SK-N-SH (cell line): ENCODE data around the gene DGCR2. TPM values are rescaled to one million over a fixed set of nuclear protein-coding genes. Genes with fewer than 3 reads are reported as not detected.

Source experiments
- CTCF ChIA-PET: fragments of 300-600, 350-600 bp; formaldehyde crosslinking; extraction: SDS; loops from one replicate; lab custom pipeline; 2021; lab: Yijun Ruan, JAX
- POLR2A ChIA-PET: fragments of 350-600 bp; sonication (Branson Sonifier 250); formaldehyde crosslinking; extraction: SDS; loops from one replicate; lab custom pipeline; 2020; ENCODE audit warnings: antibody characterized with exemption, inconsistent platforms; lab: Yijun Ruan, JAX
- DNase-seq: peaks from one replicate; pipeline ENCODE4 v3.0.0; 2012
- H2AFZ ChIP-seq: fragments of 200-600 bp; sonication (generic); 2 replicates; pipeline ENCODE4 v1.8.1; 2016; ENCODE audit warnings: antibody characterized with exemption, mild to moderate bottlenecking, low read depth
- H3F3A ChIP-seq: fragments of 200-600 bp; sonication (generic); replicated peaks from 2 replicates; pipeline ENCODE3; 2016; ENCODE audit warnings: antibody characterized with exemption, mild to moderate bottlenecking; ENCODE audit not compliant: insufficient read depth
- H3K27ac ChIP-seq, 2 experiments: fragments of 200-500 bp in 1 of 2; fragments of 200-600 bp in 1 of 2; sonication (Bioruptor generic) in 1 of 2; sonication (generic), shearing (Covaris generic) in 1 of 2; 2 replicates each; pipeline versions ENCODE4 v1.5.1 to v1.6.1; 2014 to 2016; ENCODE audit warnings: low read depth in 2 of 2, inconsistent platforms in 1 of 2, low read length in 1 of 2, mild to moderate bottlenecking in 1 of 2, mixed read lengths in 1 of 2
- H3K27me3 ChIP-seq: fragments of 200-600 bp; sonication (generic), shearing (Covaris generic); 2 replicates; pipeline ENCODE4 v1.6.1; 2016; ENCODE audit warnings: mixed run types; ENCODE audit not compliant: insufficient read depth
- H3K36me3 ChIP-seq, 2 experiments: fragments of 200-500 bp in 1 of 2; fragments of 200-600 bp in 1 of 2; sonication (Bioruptor generic) in 1 of 2; sonication (generic) in 1 of 2; replicated peaks in 1 of 2; 2 replicates each; pipeline versions ENCODE3 to v1.5.1; 2014 to 2016; ENCODE audit warnings: low read length in 1 of 2, mild to moderate bottlenecking in 1 of 2; ENCODE audit not compliant: insufficient read depth in 2 of 2, control insufficient read depth in 1 of 2
- H3K4me1 ChIP-seq, 2 experiments: fragments of 200-500 bp in 1 of 2; fragments of 200-600 bp in 1 of 2; sonication (Bioruptor generic) in 1 of 2; sonication (generic), shearing (Covaris generic) in 1 of 2; 2 replicates each; pipeline versions ENCODE4 v1.5.1 to v1.6.1; 2014 to 2016; ENCODE audit warnings: low read depth in 1 of 2, low read length in 1 of 2, mixed run types in 1 of 2; ENCODE audit not compliant: insufficient read depth in 2 of 2, control insufficient read depth in 1 of 2
- H3K4me2 ChIP-seq: fragments of 200-600 bp; sonication (generic), shearing (Covaris generic); 2 replicates; pipeline ENCODE4 v1.6.1; 2017; ENCODE audit warnings: mixed run types
- H3K4me3 ChIP-seq, 2 experiments: fragments of 200-500 bp in 1 of 2; fragments of 200-600 bp in 1 of 2; sonication (Bioruptor generic) in 1 of 2; sonication (generic), shearing (Covaris generic) in 1 of 2; 2 replicates each; pipeline versions ENCODE4 v1.5.1 to v1.8.1; 2014 to 2016; ENCODE audit warnings: low read depth in 2 of 2, inconsistent platforms in 1 of 2, low read length in 1 of 2, mild to moderate bottlenecking in 1 of 2, mixed read lengths in 1 of 2, moderate library complexity in 1 of 2
- H3K79me2 ChIP-seq: fragments of 200-600 bp; sonication (generic); 2 replicates; pipeline ENCODE4 v1.8.1; 2017; ENCODE audit warnings: mild to moderate bottlenecking; ENCODE audit not compliant: insufficient read depth
- H3K9ac ChIP-seq: fragments of 200-600 bp; sonication (generic); 2 replicates; pipeline ENCODE4 v1.6.1; 2017; ENCODE audit warnings: mixed run types
- H3K9me2 ChIP-seq: fragments of 200-600 bp; sonication (generic); 2 replicates; pipeline ENCODE4 v1.6.1; 2017; ENCODE audit warnings: mixed run types
- H3K9me3 ChIP-seq: fragments of 200-600 bp; sonication (generic); 2 replicates; pipeline ENCODE4 v1.6.1; 2017; ENCODE audit warnings: mixed run types, mild to moderate bottlenecking, moderate library complexity
- H4K20me1 ChIP-seq: fragments of 200-600 bp; sonication (generic); 2 replicates; pipeline ENCODE4 v1.6.1; 2017; ENCODE audit warnings: mild to moderate bottlenecking, mixed run types; ENCODE audit not compliant: insufficient read depth
- FOSL2 ChIP-seq: IDR thresholded peaks from 2 replicates; pipeline ENCODE4 v1.4.0; 2012; ENCODE audit warnings: low read depth, mild to moderate bottlenecking, moderate library complexity, borderline replicate concordance
- MXI1 ChIP-seq: IDR thresholded peaks from 2 replicates; pipeline ENCODE4 v1.6.1; 2012; ENCODE audit warnings: mild to moderate bottlenecking, low read depth, low read length, improper control_type of control experiment
- REST ChIP-seq: IDR thresholded peaks from 2 replicates; pipeline ENCODE4 v1.6.1; 2012; ENCODE audit warnings: mild to moderate bottlenecking, low read depth, low read length, moderate library complexity
- RXRA ChIP-seq: IDR thresholded peaks from 2 replicates; pipeline ENCODE4 v1.4.0; 2012; ENCODE audit warnings: low read depth, mild to moderate bottlenecking, borderline replicate concordance
- SIN3A ChIP-seq: IDR thresholded peaks from 2 replicates; pipeline ENCODE4 v1.6.1; 2012; ENCODE audit warnings: low read depth, mild to moderate bottlenecking, low read length, moderate library complexity, borderline replicate concordance
- SMC3 ChIP-seq: IDR thresholded peaks from 2 replicates; pipeline ENCODE4 v1.6.1; 2012; ENCODE audit warnings: low read depth, low read length, improper control_type of control experiment
- TEAD4 ChIP-seq: IDR thresholded peaks from 2 replicates; pipeline ENCODE4 v1.4.0; 2012; ENCODE audit warnings: mild to moderate bottlenecking, borderline replicate concordance; ENCODE audit not compliant: insufficient read depth
- WGBS: methylation state at CpG from one replicate; pipeline ENCODE4 v1.1.6; 2017; ENCODE audit warnings: low lambda C conversion rate; 5-methylcytosine and 5-hydroxymethylcytosine counted together
- polyA plus RNA-seq, 3 experiments: library from polyadenylated mRNA; depleted of rRNA; stranded (reverse); fragments of >200 nt; gene quantifications; 2 replicates each; pipeline ENCODE4 v1.2.3, GENCODE V29; 2012
- TF ChIP-seq, protein P1 (sequence below): IDR thresholded peaks from 2 replicates; pipeline ENCODE4 v1.4.0; 2012; ENCODE audit warnings: low read depth, borderline replicate concordance
- TF ChIP-seq, protein P2 (sequence below): fragments of 150-350 bp; IDR thresholded peaks from 2 replicates; pipeline ENCODE4 v1.6.1; 2017; ENCODE audit warnings: antibody characterized with exemption, low read length, low read depth, borderline replicate concordance

DGCR2 gene
- polyA plus RNA-seq, 1 of the 3 experiments (the other 2 are of a cell fraction) = 30.4 TPM

GRCh38 chr22:19090586-19091127 lies 31.6 kb downstream of the DGCR2 start:
- CTCF ChIA-PET = no interaction called here
- WGBS = 92% methylated on average over 3 of the region's 3 CpGs

More at GRCh38 chr22:19090586-19091127, 31.6 kb downstream of the DGCR2 start:
- TF ChIP-seq, protein P1, sequence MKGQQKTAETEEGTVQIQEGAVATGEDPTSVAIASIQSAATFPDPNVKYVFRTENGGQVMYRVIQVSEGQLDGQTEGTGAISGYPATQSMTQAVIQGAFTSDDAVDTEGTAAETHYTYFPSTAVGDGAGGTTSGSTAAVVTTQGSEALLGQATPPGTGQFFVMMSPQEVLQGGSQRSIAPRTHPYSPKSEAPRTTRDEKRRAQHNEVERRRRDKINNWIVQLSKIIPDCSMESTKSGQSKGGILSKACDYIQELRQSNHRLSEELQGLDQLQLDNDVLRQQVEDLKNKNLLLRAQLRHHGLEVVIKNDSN = no peak
- TF ChIP-seq SIN3A (no peak), REST (no peak), FOSL2 (no peak), TEAD4 (no peak), MXI1 (no peak), RXRA (no peak), SMC3 (no peak)
- TF ChIP-seq, protein P2, sequence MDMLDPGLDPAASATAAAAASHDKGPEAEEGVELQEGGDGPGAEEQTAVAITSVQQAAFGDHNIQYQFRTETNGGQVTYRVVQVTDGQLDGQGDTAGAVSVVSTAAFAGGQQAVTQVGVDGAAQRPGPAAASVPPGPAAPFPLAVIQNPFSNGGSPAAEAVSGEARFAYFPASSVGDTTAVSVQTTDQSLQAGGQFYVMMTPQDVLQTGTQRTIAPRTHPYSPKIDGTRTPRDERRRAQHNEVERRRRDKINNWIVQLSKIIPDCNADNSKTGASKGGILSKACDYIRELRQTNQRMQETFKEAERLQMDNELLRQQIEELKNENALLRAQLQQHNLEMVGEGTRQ = no peak
- DNase-seq = no peak
- Histone ChIP-seq H3K9me2 (no peaks in the 10 kb centered on the region), H3K36me3 (peaks cover 3 to 7% of the 10 kb centered on the region in 2 experiments), H3K27me3 (no peaks in the 10 kb centered on the region), H3K9me3 (no peaks in the 10 kb centered on the region), H3K79me2 (peaks cover 46% of the 10 kb centered on the region; the same call in 1 of the 2 replicates), H3K27ac (no peak overlapping the region), H4K20me1 (peaks cover 43% of the 10 kb centered on the region), H3K4me3 (no peak overlapping the region), H3K4me1 (peaks cover 0 to 1% of the 10 kb centered on the region in 2 experiments; a peak in 1 of 4 replicates), H3K4me2 (no peak overlapping the region), H3K9ac (no peak overlapping the region), H2AFZ (no peak overlapping the region), H3F3A (no peaks in the 10 kb centered on the region)
- POLR2A ChIA-PET = no interaction called here
